GM20431 (cell line): ENCODE results near the gene SLC4A7.
"Not testable (repeated sequence)": the region's sequence is repeated elsewhere in the genome, so short reads cannot be mapped to it uniquely, and the experiment has no call there.

ENCODE experiments used
- in situ Hi-C: fragments of 300-500 bp; cut with MseI, MboI; formaldehyde crosslinking; loops from one replicate; pipeline ENCODE4 v1.15.0; 2020; ENCODE audit warnings: low sequenced_read_pairs; ENCODE audit not compliant: unreplicated experiment

SLC4A7 gene

DNA sequence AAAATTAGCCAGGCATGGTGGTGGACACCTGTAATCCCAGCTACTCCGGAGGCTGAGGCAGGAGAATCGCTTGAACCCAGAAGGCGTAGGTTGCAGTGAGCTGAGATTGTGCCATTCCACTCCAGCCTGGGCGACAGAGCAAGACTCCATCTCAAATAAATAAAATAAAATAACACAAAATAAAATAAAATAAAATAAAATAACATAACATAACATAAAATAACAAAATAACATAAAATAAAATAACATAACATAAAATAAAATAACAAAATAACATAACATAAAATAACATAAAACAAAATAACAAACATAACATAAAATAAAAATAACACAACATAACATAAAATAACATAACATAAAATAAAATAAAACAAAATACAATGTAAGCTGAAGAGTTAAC lies 45.8 kb downstream of the SLC4A7 start:
- in situ Hi-C loops = not testable (repeated sequence)

DNA sequence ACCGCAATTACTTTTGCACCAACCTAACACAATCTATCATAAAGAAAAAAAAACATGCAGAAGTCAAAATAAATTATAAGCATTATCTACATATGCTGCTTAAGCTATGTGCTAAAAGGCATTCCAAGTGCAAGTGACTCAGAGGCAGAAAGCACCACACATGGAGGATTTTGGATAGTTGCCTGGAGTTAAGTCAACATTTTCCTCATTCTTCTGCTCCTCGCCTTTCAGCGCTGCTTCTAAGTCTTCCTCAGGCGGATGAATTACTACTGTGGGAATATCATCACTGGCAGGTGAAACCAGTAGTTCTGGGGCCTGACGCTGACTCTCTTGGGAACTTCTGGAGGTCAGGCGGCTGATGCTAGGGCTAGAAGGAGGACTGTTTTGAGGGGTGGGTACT lies 53.1 kb downstream of the SLC4A7 start:
- in situ Hi-C loops = no loop called here

DNA sequence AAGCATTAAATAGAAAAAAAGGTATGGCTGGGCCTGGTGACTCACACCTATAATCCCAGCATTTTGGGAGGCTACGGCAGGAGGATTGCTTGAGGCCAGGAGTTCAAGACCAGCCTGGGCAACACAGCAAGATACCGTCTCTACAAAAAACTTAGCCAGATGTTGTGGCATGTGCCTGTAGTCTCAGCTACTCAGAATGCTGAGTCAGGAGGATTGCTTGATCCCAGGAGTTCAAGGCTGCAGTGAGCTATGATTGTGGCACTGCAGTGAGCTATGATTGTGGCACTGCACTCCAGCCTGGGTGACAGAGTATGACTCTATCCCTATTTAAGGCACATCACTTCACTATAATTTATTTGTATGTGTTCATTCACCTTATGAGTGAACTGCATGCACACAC lies 54.3 kb downstream of the SLC4A7 start:
- in situ Hi-C loops = no loop called here

DNA sequence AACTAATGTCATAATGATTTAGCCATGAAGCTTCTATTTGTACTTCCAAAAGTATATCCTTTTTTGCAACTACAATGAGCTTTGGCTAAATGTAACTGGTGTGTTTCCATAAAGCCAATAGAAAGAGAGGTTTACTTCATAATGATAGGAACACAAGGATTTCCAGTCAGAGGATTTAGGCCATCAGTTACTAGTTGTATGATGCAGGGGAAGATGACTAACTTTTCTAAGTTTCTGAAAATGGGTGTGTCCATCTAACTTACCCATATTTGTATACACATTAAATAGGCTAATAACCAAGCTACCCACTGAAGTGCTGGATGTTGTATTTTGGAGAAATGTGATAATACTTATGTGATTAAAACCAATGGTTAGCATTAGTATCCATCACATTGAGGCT lies 55.7 kb downstream of the SLC4A7 start:
- in situ Hi-C loops = no loop called here

DNA sequence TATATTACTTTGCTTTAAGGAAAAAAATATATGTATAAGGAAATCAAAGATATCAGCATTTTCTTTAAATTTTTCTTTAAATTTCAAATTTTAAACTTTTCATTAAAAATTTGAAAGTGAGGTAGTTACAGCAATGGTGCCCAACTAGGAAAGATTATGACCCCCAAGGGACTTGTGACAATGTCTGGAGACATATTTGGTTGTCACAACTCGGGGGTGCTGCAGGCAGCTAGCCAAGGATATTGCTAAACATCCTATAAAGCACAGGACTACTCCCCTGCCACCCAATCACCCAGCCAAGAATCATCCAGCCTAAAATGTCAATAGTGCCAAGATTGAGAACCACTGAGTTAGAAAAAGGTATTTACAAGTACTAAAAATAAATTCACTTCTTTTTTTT lies 57.3 kb downstream of the SLC4A7 start:
- in situ Hi-C loops = no loop called here

DNA sequence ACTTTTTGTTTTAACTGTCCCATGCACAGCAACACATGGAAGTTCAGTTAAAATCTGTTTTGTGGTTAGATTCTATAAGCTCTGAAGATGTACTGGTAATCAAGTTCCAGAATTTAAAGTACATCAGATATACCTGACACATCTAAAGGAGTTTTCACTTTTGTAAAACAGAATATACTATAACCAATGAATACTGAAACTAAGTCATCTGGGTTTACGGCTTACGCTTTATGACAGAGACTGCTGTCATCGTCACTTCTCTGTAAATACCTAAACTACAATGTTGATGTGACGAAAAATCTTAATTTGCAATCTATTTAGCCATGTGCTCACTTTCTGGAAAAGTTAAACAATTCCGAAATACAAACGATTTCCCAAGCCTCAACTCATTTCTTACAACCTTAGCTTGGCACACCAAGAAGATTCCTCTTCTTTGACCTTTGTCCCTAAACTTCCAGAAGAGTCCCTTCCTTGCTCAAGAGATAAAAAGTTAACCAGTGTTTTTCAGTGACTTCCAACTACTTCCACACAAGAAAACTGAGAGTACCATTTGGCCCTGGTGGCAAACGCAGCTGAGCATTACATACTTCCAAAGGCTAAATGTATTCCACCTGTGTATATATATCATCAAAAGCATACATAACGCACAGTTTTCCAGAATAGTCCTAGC lies 58.2 kb downstream of the SLC4A7 start:
- in situ Hi-C loops = no loop called here

DNA sequence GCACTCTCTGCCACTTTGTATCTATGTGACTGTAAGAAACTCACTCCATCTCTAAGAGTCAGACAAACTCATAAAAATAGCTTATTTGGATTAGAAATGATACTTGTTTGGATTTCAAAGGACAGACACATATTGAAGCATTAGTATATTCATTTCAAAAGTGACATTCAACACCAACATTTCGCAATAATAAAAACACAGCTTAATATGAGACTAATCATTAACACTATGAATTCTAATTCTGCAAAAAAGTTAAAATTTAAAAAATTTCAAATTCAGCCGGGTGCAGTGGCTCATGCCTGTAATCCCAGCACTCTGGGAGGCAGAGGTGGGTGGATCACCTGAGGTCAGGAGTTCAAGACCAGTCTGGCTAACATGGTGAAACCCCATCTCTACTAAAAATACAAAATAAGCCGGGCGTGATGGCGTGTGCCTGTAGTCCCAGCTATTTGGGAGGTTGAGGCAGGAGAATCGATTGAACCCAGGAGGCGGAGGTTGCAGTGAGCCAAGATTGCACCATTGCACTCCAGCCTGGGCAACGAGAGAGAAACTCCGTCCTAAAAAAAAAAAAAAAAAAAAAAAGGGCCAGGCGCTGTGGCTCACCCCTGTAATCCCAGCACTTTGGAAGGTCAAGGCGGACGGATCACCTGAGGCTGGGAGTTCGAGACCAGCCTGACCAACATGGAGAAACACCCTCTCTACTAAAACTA lies 59.2 kb downstream of the SLC4A7 start:
- in situ Hi-C loops = not testable (repeated sequence)

DNA sequence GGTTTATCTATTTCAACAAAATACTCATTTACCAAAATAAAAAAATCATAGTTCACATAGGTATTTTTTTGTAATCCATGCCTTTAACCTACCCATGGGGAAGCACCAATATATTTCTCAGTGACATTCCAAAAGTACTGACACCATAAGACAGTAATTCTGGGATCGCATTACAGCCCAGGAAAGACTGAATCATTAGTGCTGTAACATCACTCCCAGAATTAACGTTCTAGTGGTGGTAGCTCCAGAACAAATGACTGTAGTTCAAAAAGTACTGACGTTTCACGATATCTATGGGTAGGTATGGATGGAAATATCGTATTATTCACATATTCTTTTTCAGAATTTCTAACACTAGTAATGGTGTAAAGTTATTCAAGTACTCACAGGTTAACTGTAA lies 60.7 kb downstream of the SLC4A7 start:
- in situ Hi-C loops = no loop called here

DNA sequence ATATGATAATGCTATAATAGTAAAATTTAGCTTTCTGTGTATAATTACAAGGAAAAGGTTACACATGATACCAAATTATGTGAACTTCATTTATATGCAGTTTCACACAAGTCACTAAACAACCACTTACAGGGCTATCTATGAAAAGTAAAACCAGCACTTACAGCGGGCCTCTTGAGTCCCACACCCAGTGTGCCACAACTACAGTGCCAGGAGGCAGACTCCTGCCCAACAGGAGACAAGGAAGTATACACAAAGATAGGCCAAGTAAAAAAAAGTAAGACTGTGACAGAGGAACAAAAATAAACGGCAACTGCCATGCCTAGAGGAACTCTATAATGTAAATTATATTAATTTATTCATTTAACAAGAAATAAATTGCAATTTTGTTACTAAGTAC lies 61.6 kb downstream of the SLC4A7 start:
- in situ Hi-C loops = no loop called here

DNA sequence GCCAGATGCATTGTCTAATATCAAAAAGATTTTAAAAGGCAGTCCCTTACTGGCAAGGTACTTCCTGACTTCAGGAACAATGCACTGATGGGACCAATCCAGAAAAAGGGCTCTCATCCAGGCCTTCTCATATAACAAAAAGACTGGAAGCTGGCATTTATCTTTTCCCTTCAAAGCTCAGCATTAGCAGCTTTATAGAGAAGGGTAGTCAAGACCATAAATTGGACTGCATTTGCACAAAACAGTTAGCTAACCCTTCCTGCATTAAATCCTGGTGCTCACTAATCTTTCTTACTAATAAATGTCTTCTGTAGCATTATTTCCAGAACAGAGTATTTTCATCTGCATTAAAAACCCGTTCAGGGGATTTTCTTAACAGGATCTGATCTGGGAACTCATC lies 69.0 kb downstream of the SLC4A7 start:
- in situ Hi-C loops = no loop called here

DNA sequence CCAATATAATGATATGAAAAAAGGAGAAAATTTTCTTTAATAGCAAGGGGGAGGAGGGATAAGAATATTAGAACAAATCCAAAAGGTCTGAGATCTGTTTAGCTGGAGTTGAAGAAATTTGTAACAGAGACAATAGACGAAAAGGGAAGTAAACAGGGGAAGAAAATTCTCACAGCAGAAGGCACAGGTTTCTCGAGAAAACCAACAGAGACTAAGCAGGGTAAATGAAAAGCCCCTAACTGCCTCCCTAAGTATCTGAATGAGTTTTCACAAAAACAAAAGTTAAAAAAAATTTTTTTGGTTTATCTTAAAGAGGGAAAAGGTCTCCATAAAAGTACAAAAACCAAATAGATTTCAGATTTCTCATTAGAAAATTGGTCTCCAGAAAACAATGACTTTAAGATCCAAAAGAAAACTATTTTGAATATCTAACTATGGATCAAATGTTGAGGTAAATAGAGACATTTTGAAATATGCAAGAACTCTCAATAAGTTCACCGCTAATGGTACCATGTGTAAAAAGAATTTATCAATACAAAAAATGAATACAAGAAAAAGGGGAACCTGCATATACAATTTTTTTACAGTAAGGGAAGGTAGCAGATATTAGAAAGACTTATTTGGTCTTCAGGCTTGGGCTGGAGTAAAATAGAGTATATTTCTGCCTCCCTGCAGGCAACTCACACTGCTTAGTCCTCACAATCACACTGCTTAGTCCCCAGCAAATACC lies 91.1 kb downstream of the SLC4A7 start:
- in situ Hi-C loops = no loop called here

DNA sequence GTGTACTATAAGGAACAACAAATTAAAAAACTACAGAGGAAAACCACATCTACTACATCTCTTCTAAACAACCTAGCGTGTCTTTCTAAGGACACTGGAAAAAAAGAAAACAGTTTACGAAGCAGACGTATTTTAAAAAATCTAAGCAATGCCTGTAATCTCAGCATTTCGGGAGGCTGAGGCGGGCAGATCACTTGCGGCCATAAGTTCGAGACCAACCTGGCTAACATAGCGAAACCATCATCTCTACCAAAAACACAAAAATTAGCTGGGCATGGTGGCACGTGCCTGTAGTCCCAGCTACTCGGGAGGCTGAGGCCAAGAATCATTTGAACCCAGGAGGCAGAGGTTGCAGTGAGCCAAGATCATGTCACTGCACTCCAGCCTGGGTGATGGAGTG lies 91.8 kb downstream of the SLC4A7 start:
- in situ Hi-C loops = not testable (repeated sequence)

DNA sequence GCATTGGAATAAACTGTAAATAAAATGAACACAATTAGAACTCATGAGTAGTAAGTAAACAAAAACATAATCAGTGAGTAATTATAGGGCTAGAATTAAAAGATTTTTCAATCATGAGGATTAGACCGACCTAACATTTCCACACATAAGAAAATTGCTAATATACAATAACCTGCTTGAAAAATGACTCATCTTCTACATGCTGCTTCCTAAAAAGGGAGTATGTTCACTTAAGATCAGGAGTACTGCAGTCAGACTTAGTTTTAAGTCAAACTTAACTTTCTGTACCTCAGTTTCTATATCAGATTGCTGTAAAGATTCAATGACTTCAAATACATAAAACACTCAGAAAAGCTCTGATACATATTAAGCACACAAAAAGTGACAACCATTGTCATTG lies 92.4 kb downstream of the SLC4A7 start:
- in situ Hi-C loops = no loop called here

DNA sequence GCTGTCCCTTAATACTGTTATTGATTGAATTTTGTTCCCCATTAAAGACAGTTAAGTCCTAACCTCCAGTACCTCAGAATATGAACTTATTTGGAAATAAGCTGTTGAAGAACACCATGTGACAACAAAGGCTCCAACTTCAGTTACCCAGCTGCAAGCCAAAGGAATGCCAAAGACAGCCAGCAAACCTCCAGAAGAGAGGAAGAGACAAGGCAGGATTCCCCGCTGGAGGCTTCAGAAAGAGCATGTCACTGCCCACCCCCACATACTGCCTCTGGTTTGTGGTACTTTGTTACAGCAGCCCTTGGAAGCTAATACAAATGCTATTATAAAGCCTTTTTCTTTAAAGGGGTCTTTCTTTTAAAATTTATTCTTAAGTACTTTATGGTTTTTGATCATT lies 96.6 kb downstream of the SLC4A7 start:
- in situ Hi-C loops = no loop called here

DNA sequence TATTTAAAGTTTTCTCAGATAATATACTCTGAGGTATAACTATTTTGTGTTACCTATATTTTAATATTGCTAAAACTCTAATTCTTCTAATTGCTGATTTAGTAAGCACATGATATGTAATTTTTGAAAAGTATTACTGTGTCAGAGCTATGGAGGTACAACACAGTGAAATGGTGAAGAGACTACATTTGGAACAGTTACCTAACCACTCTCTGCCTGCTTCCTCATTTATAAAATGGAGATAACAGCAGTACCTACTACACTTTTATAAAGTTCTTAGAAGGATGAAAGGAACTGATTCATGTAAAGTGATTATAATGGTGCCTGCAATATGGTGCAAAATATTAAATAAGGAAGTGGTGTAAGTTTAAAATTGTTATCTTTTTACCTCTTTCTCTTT lies 98.7 kb downstream of the SLC4A7 start:
- in situ Hi-C loops = no loop called here

DNA sequence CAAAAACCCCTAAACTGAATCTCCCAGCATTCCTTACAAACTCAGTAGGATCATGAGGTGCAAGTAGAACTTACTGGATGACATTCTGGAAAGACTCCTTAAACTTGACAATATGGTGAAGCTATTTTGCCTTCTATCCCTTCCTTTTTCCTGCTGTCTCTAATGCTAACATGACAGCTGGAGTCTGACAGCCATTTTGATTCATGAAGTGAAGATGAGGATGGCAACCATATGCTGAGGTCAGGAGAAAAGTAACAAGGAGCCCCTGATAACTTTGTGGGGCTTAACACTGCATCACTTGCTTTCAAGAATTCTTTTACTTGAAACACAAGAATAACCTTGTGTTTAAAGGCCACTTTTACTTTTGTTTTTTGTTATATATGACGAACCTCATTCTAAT lies 100.0 kb downstream of the SLC4A7 start:
- in situ Hi-C loops = no loop called here

DNA sequence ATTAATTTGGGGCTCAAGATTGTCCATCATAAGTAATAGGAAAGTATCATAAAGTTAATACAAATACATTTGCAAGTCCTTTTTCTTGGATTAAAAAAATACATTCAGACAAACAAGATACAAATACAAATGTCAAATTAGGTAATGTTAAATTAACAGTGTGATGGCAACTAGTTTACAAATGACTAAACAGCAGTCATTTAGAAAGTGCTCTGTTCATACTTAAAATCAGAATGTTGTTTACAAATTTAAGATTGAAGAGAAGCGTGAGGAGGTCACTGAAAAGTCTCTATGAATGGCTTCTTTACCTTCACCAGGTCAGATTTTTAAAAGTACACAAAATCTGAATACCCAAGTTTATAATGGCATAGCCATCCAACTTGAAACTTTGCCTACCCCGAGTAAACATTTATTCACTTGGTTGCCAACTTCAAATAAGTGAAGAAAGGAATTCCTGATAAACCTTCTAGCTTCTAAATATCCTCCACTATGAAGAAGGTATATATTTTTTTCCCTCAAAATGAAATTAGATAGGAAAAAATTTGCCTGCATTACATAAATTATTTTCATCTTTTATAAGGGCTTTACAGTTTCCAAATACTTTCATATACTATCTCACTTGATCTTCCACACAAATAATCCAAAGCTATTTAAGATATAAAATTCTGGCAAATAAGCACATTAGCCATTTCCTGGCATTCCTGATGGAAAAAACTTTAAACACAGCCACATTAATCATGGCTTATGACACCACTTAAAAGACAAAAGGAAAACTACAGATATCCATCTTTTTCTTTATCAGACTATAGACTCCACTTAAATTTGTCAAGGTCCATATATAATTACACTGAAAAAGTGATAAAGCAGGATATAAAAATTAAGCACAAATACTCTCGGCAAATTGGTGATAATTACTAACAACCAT lies 103.5 kb downstream of the SLC4A7 start:
- in situ Hi-C loops = no loop called here

DNA sequence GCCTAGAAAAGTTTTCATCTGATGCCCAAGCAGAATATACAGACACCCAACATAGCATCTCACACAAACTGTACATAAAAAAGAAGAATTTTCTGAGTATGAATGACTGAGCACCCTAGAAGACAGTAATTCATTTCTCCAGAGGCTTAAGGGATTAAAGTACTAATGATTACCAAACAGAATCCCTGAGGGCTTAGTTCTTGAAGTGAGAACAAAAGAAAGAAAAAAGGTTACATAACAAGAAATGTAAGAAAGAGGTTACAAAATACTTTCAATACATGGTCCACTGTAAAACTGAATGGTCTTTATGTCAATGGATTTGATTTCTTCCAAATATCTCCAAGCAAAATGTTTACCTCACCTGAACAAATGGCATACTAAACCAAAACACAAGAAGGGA lies 105.9 kb downstream of the SLC4A7 start:
- in situ Hi-C loops = no loop called here

DNA sequence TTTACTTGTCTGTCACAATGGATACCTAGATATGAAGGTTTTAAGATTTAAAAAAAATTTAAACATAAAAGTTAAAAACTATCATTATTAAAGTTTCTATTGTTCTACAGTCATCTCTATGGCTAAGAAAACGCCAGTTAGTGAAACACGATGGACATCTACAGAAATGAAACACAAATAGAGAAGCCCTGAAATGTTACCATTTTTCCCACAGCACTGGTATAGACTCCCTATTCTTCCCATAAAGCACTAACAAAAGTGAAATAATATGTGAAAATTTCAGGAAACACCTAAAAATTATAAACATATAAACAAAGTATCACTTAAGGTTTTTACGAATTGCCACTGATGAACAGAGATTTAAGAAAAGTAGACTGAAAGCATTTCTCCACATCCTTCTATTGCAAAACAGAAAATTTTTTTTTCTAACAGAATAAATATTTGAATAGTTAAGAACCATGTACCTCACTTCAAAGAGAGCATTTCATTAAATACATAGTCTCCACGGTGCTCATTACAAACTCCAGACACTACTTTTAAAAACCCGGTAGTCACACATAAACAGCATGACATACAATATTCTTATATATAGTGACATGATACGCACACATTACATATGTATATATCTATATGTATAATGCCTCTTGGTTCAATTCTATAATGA lies 107.9 kb downstream of the SLC4A7 start:
- in situ Hi-C loops = no loop called here
